ENCODE results near the gene TMEM252. TPM values are rescaled to one million over a fixed set of nuclear protein-coding genes. Genes with fewer than 3 reads are reported as not detected.

The TMEM252 gene
- total and polyA plus RNA-seq, 8 donors: not detected

DNA sequence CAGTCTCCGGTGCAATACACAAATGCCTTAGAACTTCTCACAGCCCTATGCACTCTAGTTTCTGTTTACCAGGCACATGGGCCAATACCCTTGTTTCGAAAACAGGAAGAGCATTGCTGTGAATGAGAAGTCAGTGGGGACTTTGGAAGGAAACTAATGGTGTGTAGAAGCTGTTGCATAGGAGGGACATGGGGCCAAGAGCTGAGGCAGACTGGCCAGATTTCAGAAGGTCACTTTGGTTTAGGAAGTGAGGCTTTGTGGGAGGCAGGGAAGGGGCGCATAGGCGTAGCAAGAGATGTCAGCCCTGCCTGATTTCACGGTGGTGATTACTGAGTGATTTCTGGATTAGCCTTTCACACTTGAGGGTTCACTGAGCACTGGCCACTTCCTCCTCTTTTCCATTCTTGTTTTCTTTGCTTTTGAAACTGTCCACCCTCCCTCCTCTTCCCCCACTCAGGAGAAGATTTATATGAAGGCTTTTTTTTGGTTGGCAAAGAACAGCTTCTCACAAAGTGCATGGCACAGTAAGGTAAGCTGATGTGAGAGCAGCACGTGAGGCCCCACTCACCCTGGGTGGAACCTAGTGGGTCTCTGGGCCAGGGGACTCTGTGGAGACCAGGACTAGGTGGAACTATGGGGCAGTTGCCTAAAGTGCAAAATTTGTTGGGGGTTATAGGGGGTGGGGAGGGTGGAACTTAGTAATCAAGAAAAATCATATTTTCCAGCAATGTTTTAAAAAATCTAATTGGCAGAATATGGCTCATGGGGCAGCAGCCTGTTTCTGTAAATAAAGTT is 6.1 kb upstream of the TMEM252 start:
- DNase-seq: peak in 1 of 2 donors; percentile 41
- peak overlapping the region in 4 of 5 donors; percentile 11 to 84 (median 44) for H3K27ac ChIP-seq
- H3K4me3 ChIP-seq: no peak overlapping the region
- peaks cover 7 to 30% (median 12%) of the 10 kb centered on the region in 4 donors for H3K4me1 ChIP-seq
- intact Hi-C loops (cut with DNase I; ENCODE audit: low total_unique reads): no loop called here
- no peaks in the 10 kb centered on the region for H3K27me3 ChIP-seq
- TF ChIP-seq POLR2AphosphoS5 (IDR thresholded peaks at IDR 0.05): no peak
- no peak for TF ChIP-seq EP300 (IDR thresholded peaks at IDR 0.05)
- TF ChIP-seq POLR2A (IDR thresholded peaks at IDR 0.05): no peak
- TF ChIP-seq, protein P1, sequence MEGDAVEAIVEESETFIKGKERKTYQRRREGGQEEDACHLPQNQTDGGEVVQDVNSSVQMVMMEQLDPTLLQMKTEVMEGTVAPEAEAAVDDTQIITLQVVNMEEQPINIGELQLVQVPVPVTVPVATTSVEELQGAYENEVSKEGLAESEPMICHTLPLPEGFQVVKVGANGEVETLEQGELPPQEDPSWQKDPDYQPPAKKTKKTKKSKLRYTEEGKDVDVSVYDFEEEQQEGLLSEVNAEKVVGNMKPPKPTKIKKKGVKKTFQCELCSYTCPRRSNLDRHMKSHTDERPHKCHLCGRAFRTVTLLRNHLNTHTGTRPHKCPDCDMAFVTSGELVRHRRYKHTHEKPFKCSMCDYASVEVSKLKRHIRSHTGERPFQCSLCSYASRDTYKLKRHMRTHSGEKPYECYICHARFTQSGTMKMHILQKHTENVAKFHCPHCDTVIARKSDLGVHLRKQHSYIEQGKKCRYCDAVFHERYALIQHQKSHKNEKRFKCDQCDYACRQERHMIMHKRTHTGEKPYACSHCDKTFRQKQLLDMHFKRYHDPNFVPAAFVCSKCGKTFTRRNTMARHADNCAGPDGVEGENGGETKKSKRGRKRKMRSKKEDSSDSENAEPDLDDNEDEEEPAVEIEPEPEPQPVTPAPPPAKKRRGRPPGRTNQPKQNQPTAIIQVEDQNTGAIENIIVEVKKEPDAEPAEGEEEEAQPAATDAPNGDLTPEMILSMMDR (IDR thresholded peaks at IDR 0.05): no peak
- no peaks in the 10 kb centered on the region for H3K36me3 ChIP-seq
- 44 to 54% (median 50%) methylated on average over 6 of the region's 6 CpGs for WGBS, 5 donors
- H3K9me3 ChIP-seq: no peaks in the 10 kb centered on the region

DNA sequence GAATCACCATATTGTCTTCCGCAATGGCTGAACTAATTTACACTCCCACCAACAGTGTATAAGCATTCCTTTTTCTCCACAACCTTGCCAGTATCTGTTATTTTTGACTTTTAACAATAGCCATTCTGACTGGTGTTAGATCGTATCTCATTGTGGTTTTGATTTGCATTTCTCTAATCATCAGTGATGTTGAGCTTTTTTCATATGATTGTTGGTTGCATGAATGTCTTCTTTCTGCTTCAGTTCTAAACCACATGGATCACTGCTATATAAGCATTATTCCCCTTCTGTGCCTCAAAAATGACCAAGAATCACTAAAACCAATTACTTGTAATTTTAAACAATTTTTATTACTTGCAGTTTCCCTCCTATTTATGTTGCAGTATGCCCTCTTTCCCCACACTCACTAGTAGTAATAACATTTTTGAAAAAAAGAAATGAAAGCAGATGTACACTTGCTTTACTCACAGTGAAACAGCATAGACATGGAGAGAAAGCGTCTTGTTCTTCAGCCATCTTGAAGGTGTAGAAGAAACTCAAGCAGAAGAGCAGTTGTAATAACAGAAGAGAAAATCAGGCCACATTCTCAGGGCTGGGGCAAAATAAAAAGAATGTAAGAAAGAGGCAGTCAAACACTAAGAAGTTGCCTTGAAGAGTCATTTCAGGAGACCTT is 4.5 kb upstream of the TMEM252 start:
- DNase-seq: no peak
- H3K27ac ChIP-seq: peak overlapping the region in 1 of 5 donors; percentile 84
- no peak overlapping the region for H3K4me3 ChIP-seq
- intact Hi-C loops (cut with DNase I; ENCODE audit: low total_unique reads): no loop called here
- 86 to 95% (median 91%) methylated on average over 3 of the region's 3 CpGs for WGBS, 5 donors
- TF ChIP-seq, protein P1 (IDR thresholded peaks at IDR 0.05): no peak
- TF ChIP-seq EP300 (IDR thresholded peaks at IDR 0.05) (no peak), POLR2A (IDR thresholded peaks at IDR 0.05) (no peak), POLR2AphosphoS5 (IDR thresholded peaks at IDR 0.05) (no peak)
- no peaks in the 10 kb centered on the region for H3K27me3 ChIP-seq
- H3K36me3 ChIP-seq: no peaks in the 10 kb centered on the region
- no peaks in the 10 kb centered on the region for H3K9me3 ChIP-seq
- peaks cover 11 to 30% (median 21%) of the 10 kb centered on the region in 4 donors for H3K4me1 ChIP-seq

DNA sequence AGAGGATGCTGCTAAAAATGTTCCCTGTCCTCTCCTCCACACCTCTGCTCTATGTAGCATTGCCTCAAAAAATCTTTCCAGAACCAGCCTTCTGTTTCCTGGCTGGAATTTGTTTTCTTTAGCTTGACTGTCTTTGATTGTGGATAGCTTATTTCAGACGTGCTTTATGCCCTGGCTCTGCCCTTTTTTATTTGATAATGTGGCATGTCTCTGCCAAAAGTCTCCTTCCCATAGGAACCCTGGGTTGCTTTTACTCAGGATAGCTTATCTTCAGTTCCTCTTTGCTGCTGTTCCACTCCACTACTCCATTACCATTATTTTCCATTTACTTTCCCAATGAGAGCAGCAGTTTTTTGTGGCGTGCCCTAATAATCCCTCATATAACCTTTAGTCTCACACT is 885 bp upstream of the TMEM252 start:
- TF ChIP-seq POLR2AphosphoS5 (IDR thresholded peaks at IDR 0.05): no peak
- TF ChIP-seq, protein P1 (IDR thresholded peaks at IDR 0.05): no peak
- TF ChIP-seq EP300 (IDR thresholded peaks at IDR 0.05): no peak
- TF ChIP-seq POLR2A (IDR thresholded peaks at IDR 0.05): no peak
- DNase-seq: no peak
- Histone ChIP-seq H3K9me3 (no peaks in the 10 kb centered on the region), H3K27ac (peak overlapping the region in 3 of 5 donors; percentile 30 to 53 (median 41)), H3K36me3 (no peaks in the 10 kb centered on the region), H3K4me1 (peaks cover 11 to 34% (median 22%) of the 10 kb centered on the region in 4 donors), H3K27me3 (no peaks in the 10 kb centered on the region), H3K4me3 (no peak overlapping the region)
- intact Hi-C loops (cut with DNase I; ENCODE audit: low total_unique reads): no loop called here
- 15 to 37% (median 23%) methylated on average over 2 of the region's 2 CpGs for WGBS, 5 donors

DNA sequence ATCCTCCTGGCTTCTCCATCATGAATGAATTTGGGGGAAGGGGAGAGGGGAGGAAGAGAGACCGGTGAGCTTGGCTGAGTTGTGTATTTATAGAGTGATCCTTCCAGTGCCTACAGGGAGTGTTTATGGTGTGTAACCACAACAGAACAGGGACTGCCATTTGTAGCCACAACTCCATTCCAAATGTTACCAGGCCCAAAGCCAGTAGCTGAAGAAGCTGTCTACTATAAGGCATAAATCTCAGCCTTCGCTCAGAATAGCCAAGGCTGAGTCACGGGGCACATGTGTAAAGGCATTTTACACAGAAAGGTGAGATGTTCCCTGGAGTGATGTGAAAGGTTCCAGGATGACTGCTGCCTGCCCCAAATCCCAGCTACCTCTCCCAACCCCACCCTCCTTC is 2.5 kb downstream of the TMEM252 start:
- intact Hi-C loops (cut with DNase I; ENCODE audit: low total_unique reads): no loop called here
- no peaks in the 10 kb centered on the region for H3K27me3 ChIP-seq
- H3K27ac ChIP-seq: peak overlapping the region in 2 of 5 donors; percentile 64 to 74
- peaks cover 11 to 37% (median 21%) of the 10 kb centered on the region in 4 donors for H3K4me1 ChIP-seq
- TF ChIP-seq POLR2AphosphoS5 (IDR thresholded peaks at IDR 0.05): peak in 2 of 3 donors; percentile 38 to 76
- TF ChIP-seq, protein P1 (IDR thresholded peaks at IDR 0.05): no peak
- no peaks in the 10 kb centered on the region for H3K36me3 ChIP-seq
- no peak overlapping the region for H3K4me3 ChIP-seq
- DNase-seq: no peak
- 64 to 83% (median 76%) methylated on average over 3 of the region's 3 CpGs for WGBS, 5 donors
- H3K9me3 ChIP-seq: no peaks in the 10 kb centered on the region
